GM03348 (cell line): ENCODE measurements around the gene IL1RL2.

ENCODE experiments used
- DNase-seq: peaks from one replicate; pipeline ENCODE4 v3.0.0; 2012; ENCODE audit warnings: low spot score

Gene IL1RL2

DNA sequence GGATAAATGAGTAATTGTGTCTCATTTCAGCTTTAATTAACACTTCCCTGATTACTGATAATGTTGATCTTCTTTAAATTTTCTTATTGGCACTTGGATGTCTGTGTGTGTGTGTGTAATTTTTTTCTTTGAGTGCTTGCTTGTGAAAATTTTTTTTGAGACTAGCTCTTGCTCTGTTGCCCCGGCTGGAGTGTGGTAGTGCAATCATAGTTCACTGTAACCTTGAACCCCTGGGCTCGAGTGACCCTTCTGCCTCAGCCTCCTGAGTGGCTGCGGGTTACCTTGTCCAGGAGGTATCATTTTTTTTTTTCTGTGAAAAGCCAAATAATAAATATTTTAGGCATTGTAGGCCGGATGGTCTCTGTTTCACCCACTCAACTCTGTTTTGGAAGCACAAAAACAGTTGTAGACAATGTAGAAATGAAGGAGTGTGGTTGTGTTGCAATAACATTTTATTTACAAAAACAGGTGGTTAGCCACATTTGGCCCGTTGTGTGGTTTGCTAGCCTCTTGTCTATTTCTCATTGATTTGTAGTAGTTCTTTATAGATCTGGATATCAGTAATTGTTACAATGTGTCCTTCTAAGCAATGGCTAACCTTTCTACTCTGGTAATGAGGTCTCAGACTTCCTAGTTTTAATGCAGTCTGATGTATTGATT lies 7.9 kb downstream of the IL1RL2 start:
- DNase-seq = no peak

DNA sequence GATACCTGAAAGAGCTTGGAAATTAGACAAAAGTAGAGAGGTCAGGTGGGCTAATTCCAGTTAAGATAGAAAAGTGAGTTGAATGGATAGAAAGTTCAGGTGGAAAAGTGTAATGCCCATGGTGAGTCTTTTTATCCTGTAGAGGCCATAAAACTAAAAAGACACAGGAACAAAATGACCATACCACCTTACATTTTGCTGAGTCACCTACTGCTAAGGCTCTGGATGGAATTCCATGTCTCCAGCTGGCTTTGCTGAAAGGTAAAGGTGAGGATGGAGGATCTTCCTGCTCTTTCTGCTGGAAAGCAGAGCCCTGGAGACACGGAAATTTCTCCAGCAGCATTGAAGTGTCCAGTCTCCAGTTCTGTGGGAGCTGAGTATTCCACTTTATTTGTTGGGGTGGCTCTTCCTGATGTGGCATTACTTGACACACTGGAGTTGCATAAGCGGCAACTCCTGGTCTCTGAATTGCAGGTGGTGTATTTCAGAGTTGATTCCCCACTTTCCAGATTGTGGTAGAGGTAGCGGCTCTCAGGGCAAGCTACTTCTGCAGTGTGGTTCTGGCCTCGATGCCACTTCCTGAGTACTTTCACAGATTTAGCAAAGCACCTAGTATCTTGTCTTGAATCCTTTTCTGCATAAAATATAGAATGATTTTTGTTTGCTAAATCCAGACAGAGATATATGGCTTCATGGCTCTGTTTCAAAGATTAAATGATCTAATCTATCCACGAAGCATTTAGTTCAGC lies 10.7 kb downstream of the IL1RL2 start:
- DNase-seq = no peak

DNA sequence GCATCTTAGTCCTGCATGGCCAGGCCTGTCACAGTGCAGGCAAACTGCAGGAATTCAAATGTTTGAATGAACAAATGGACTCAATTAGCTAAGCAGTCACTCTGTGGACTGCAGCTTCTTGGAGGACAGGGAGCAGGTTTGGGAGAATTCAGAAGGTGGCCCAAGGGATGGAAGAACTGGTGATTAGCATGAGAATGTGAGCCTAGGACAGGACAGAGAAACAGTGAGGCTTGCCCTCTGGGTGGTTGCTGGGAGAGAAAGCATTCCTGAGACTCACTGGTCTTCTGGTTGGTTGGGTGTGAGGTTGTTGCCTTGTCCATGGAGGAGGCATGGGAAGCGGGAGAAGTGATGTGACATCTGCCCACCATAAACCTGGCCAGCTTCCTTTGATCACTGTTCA lies 13.7 kb downstream of the IL1RL2 start:
- DNase-seq = no peak

DNA sequence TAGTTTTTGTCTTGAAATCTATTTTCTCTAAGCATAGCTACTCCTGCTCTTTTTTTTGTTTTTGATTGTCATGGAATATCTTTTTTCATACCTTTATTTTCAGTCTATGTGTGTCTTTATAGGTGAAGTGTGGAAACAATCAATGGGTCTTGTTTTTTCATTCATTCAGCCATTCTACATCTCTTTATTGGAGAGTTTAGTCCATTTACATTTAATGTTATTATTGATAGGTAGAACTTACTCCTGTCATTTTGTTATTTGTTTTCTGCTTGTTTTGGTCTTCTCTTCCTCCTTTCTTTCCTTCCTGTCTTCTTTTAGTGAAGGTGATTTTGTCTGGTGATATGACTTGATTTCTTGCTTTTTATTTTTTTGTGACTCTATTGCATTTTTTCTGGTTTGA lies 17.8 kb downstream of the IL1RL2 start:
- no peak for DNase-seq

DNA sequence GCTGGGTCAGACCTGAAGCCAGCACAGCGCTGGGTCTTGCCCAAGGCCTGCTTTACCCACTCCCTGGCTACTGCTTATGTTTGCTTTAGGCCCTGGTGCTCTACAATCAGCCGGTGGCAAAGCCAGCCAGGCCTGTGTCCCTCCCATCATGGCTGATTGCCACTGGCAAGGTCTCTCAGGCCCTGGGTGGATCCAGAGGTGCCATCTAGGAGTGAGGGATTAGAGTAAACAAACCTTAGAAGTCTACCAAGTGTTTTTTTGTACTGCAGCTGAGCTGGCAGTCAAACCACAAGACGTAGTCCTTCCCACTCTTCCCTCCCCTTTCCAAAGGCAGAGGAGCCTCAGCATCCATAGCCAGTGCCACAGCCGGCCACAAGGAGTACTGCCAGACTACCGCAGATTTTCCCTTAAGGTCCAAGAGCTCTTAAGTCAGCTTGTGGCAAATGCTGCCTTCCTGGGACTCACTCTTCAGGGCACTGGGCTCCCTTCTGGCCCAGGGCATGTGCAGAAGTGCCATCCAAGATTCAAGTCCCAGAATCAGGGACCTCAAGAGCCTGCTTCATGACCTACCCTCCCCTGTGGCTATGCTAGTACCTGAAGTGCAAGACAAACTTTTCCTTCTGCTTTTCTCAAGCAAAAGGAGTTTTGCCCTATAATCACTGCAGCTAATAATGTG lies 20.0 kb downstream of the IL1RL2 start:
- no peak for DNase-seq

DNA sequence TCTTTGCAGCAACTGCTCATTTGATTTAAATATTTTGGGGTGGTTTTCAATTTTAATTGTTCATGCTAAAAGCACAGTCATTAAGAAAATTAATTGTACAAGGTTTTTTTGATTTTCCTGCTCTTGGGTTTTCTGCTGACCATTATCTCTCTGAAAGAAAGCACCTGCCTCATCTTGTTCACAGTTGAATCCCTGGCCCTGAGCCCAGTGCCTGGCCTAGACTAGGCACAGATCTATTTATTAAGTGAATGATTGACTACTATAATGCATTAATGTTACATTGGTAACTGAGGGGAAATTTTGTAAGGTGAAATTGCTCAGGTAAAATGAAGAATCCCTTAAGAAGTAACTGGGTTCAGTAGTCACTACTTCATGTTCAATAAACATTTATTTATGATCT lies 22.0 kb downstream of the IL1RL2 start:
- DNase-seq = no peak

DNA sequence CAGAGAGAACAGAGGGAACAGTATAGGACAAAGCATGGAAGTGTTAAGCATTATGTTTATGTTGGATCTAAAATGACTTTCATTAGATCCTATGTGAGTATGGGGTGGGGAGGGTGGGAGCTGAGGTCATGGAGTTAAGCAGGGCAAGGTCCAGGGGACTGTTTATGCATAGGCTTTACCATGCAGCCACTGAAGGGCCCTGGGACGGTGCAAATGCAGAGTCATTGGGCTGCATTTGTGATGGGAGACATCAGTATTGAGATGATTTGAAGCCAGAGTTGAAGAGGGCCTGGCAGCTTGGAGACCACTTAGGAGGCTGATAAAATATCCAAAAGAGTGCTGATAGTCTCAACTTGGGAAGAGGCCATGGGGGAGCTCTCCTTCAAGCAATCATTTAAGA lies 22.7 kb downstream of the IL1RL2 start:
- DNase-seq = no peak

DNA sequence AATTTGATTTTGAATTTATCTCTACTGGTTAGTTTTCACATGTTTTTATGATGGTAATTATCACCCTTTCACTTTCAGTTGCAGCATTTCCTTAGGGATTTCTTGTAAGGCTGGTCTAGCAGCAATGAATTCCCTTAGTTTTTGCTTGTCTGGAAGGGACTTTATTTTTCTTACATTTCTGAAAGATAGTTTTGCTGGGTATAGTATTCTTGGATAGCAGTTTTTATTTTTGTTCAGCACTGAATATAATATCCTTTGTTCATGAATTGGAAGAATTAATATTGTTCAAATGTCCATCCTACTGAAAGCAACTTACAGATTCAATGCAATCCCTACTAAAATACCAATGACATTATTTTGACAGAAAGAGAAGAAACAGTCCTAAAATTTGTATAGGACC lies 30.2 kb downstream of the IL1RL2 start:
- DNase-seq = no peak

DNA sequence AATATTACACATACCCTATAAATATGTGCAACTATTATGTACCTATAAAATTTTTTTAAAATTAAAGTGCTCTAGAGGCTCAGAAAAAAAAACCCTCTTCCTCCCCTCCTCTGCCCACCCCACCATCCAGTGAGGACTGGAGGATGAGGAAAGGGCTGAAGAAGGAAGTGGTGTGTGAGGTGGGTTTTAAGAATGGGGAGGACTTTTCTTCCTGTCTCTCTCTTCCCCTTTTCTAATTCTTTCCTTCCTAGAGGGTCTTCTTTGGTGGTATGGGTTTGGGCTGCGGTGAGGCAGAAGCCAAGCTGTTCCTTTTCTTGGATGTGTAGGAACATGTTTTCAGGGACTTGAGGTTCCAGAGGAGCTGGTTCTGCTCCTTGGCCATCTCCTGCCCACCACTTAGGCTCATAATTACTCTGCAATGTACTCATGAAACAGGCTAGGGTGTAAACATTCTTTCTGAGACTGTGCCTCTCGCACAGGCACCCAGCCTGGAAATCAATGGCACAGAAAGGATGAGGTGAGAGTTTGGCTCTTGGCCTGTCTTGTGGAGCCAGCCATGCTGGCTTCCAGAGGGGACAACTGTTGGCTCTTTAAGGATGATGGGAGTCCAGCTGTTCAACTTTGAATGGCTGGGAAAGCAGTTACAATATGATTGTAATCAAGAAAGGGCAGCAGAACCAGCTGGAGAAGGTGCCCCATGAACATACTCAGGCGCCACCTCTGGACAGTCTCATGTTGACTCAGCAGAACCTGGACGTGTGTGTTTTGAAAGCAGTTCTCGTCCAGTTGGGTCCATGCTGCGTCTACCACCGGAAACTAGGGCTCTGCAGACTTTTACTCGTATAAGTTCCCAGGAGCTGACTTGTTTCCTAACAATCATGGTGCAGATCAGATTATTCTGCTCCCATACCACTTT lies 38.3 kb downstream of the IL1RL2 start:
- DNase-seq = no peak

DNA sequence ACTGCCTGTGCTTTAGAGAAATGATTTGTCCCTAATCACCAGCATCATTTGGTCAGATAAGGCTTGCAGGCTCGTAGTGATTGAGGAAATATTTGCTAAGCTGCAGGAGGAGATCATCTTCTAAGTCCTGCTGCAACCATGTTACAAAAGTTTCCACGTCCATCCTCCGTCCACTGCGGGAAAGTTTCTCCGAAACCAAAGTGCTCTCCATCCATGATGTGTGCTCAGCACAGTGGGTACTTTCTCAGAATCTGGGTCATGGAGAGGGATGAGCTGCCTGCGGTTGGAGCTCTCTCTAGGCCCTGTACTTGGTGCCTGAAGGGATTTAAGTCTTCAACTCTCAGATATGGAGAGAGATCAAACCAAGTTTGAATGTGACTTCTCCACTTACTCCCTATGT lies 39.3 kb downstream of the IL1RL2 start:
- DNase-seq = no peak

DNA sequence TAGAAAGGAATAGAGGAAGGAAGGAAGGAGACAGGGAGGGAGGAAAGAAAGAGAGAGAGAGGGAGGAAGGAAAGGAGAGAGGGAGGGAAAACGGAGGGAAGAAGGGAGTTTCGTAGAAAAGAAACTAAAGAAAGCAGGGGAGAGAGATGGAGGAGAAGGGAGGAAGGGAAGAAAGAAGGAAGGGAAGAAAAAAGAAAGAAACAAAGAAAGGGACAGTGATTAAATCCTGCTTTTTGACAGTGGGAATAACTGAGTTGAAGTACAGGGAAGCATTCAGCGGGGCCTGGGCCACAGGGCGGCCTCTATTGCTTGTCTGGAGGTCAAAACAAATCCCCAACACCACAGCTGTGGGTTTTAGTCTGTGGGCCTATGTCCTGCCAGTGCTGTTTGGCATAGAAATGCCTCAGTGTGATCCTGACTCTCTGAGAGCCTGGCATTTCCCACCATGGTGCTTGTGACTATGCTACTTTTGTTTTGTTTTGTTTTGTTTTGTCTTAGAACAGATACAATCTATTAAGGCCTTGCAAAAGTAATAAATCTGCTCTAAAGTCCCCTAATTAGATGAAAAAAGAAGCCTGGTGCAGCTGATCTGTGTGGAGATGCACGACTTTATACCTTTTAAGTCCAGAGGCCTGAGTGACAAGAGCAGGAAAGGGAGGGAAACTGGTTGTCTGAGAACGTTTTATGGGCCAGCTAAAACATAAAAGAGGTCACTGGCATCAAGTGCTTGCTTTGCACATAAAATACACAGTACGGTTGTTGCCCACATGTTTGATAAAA lies 40.0 kb downstream of the IL1RL2 start:
- no peak for DNase-seq

DNA sequence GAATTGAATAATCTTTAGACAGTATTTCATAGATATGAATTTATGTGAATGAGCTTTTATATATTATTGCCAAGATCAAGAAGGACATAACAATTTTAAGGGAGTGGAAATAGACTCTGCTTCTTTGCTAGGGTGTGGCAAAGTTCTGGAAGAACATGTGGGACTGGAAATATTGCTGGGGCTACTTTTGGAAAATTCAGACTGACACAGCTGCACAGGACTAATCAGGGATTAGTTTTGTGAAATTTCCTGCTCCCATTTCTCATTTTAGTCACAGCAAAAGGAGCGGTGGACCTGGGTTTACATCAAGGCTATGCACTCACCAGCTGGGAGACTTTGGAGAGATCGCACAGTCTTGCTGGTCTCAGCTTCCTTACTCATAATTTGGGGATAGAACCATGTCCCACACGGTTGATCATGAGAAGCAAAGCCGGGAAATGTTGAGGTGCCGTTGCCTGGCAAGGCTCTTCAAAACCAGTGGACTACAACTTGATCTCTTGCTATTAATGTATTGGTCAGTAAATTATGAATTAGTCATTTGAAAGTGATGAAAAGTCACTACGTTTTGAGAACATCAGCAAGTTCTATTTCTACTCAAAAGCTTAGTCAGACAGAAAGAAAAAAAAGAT lies 42.4 kb downstream of the IL1RL2 start:
- DNase-seq = no peak

DNA sequence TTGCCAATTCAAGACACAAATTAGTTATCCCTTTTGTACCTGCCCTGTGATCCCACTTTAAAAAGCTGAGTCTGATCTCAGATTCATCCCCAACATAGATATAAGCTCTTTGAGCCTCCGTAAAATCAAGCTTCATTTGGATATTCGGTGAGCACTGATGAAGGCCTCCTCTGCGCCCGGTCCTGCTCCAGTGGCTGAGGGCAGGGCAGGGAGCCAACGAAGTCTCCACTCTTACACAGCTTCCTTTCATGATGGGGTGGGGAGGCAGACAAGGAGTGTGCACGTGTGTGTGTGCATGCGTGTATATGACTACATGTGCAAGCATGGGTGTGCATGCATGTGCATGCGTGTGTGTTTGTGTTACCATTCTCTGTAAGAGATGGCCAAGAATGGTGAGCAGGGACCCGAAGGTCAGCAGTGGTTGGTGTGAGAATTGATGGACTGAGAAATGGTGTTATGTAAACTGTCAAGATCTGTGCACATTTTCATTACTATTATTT lies 43.6 kb downstream of the IL1RL2 start:
- no peak for DNase-seq

DNA sequence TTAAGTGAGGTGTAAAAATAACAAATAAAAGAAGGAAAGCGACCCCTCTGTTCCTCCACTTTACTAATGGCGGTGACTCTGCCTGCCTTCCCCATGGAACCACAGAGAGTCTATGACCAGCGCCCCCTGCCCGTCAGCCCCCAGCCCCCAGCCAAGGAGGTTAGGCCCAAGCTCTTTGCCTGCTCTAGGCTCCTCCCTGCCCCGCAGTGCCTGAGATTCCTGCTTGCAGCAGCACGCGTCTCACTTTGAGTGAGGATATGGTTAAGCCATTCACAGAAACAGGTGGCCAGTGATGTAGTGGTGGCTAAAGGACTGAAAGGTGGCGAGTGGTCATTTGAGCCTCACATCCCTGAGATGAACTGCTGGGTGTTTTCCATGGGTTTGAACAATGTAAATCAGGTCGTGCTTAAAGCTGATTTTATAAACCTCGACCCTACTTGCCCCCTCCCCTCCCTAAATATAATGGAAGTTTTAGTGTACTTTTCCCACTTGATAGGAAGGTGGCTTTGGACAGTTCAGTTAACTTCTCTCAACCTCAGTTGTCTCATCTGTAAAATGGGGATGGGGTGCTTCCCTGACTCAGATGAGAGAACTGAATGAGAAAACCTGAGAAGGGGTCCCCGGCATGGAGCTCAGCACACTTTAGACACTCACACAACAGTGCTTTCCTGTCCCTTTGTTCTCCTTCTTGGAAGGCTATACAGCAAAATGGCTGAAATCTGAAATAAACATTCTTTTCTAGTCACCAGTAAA lies 46.5 kb downstream of the IL1RL2 start:
- no peak for DNase-seq

DNA sequence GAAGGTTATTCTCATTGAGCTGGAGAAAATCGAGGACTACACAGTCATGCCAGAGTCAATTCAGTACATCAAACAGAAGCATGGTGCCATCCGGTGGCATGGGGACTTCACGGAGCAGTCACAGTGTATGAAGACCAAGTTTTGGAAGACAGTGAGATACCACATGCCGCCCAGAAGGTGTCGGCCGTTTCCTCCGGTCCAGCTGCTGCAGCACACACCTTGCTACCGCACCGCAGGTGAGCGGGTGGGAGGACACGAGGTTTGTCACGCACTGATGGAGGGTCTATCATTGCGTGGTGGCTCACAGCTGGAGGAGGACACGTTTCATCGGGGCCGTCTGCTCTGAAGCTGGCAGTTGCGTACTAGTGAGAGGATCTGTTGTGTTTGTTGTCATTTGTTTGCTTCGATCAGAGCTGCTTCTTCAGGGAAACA lies 48.2 kb downstream of the IL1RL2 start:
- no peak for DNase-seq

DNA sequence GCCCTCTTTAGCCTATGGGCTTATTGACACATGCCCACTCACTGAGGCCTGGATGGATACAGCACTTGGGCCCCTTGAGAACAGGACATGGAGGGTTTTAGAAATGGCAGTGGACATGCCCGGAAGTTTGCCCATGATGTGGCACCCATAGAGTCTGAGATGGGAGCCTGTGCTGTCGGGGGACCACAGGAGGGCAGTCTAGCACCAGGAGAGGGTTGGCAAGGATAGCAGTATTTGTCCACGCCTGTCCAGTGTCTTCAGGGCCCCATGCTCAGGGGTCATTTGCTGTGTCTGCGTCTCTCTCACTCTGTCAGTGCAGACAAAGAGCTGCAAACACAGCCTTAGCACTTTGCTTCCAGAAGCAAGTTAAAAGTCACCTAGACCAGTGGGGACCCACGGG lies 48.7 kb downstream of the IL1RL2 start:
- no peak for DNase-seq

DNA sequence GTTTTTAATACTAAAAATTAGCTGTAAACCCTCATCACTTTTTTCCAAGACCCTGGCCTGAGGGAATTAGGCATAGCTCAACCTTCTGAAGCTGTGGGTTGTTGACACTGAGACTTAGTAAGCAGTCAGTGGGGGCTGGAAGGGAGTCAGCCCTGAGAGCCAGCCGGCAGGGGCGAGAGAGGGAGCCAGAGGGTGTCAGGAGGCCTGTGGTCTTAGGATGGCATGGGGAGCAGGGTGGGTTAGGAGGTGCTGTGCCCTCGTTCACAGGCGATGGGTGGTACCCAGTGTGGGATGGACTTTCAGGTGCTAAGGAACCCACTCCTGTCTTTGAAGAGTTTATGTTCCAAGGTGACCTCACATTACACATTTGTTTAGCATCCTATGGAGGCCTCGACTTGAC lies 49.3 kb downstream of the IL1RL2 start:
- no peak for DNase-seq

DNA sequence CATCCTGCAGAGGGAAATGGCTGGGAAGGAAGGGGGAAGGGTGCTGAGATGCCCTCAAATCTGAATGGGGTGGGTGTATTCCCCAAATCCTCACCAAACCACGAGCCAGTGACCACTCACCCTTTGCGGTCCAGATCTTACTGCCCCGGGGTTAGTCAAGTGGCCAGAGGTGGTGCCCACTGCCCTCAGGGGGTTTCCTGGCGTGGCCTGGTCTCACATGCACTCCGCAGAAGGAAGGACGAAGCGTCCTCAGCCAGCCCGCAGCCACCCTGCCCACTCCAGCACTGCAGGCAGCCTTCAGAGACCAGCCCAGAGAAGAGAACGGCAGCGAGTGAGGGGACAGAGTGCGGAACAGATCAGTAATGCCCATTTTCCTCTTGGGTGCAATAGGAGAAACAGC lies 50.4 kb downstream of the IL1RL2 start:
- no peak for DNase-seq

DNA sequence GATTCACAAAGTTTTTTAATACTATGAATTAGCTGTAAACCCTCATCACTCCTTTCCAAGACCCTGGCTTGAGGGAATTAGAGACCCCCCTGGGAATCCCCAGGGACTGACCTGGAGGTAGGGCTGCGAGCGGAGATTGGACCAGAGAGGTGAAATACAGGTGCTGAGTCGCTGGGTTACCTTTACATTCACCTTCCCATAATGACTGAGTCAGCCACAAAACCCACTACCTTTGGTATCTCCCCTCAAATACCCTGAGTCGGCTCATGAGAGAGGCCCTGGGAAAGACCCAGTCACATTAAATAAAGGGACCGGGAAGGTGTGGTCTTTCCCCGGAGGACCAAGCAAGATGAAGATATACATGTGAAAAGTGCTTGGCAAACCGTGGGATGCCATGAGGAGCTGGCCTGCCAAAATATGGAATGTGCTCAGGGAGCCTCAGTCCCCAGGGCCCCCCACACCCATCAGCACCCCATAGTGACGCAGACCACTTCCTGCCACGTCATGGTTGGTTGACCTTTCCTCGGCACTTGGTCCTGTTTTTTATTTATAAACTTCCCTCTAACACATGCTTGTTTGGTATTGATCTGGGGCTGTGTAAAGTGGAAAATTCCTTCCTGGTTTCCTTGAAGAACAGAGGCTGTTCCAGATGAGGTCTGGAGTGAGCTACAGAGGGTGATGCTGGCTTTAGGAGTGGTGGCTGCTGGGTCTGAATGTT lies 51.4 kb downstream of the IL1RL2 start:
- DNase-seq = peak; percentile 42
